HepG2 (cell line): ENCODE measurements around the gene CHDH. TPM values are rescaled to one million over a fixed set of nuclear protein-coding genes. Genes with fewer than 3 reads are reported as not detected.
A peak's percentile ranks its signal among the peaks of the same experiment; 100 is the strongest.

Experiments used
- FOSL2 ChIP-seq: sonication (generic); formaldehyde crosslinking; IDR thresholded peaks from 2 replicates; pipeline ENCODE4 v1.4.0; 2020; ENCODE audit warnings: missing genetic modification reagents
- FOXM1 ChIP-seq: sonication (generic); formaldehyde crosslinking; IDR thresholded peaks from 2 replicates; pipeline ENCODE4 v1.5.0; 2020; ENCODE audit warnings: missing genetic modification reagents
- GMEB2 ChIP-seq: IDR thresholded peaks from 2 replicates; pipeline ENCODE4 v1.6.1; 2016; ENCODE audit warnings: missing biosample characterization, missing genetic modification reagents, low read depth
- HNF4A ChIP-seq: sonication (generic); formaldehyde crosslinking; IDR thresholded peaks from 2 replicates; pipeline ENCODE4 v1.4.0; 2020; ENCODE audit warnings: missing genetic modification reagents
- HOXA5 ChIP-seq: sonication (generic); formaldehyde crosslinking; IDR thresholded peaks from 2 replicates; pipeline ENCODE4 v1.4.0; 2020; ENCODE audit warnings: missing genetic modification reagents
- TARDBP ChIP-seq: sonication (generic); formaldehyde crosslinking; IDR thresholded peaks from 2 replicates; pipeline ENCODE4 v1.8.0; 2022; ENCODE audit warnings: mild to moderate bottlenecking, missing genetic modification reagents
- TBL1XR1 ChIP-seq: fragments of 150-350 bp; IDR thresholded peaks from 2 replicates; pipeline ENCODE4 v1.6.1; 2014; ENCODE audit warnings: borderline replicate concordance, low read length; ENCODE audit not compliant: partially characterized antibody
- ZNF354B ChIP-seq: sonication (generic); formaldehyde crosslinking; IDR thresholded peaks from 2 replicates; pipeline ENCODE4 v1.8.0; 2022; ENCODE audit warnings: mild to moderate bottlenecking, missing genetic modification reagents
- ZNF407 ChIP-seq: sonication (generic); formaldehyde crosslinking; IDR thresholded peaks from one replicate; pipeline ENCODE4 v1.5.1; 2020; ENCODE audit warnings: mild to moderate bottlenecking, missing genetic modification reagents; ENCODE audit errors: not compliant biosample characterization
- ZNF550 ChIP-seq: sonication (generic); formaldehyde crosslinking; IDR thresholded peaks from 2 replicates; pipeline ENCODE4 v1.4.0; 2020; ENCODE audit warnings: mild to moderate bottlenecking, missing genetic modification reagents, borderline replicate concordance
- ZNF577 ChIP-seq: sonication (generic); formaldehyde crosslinking; IDR thresholded peaks from 2 replicates; pipeline ENCODE4 v1.4.0; 2020; ENCODE audit warnings: mild to moderate bottlenecking, low read depth, missing genetic modification reagents, borderline replicate concordance
- polyA plus RNA-seq, 8 experiments: library from polyadenylated mRNA; depleted of rRNA in 3 of 8; stranded (reverse) in 7 of 8; unstranded in 1 of 8; fragments of >200 nt; fragmentation: Illumina TruSeq in 4 of 8; extraction: Trizol in 4 of 8; gene quantifications; 2 replicates each; pipeline versions ENCODE4 v1.2.1 to v1.2.3, GENCODE V29; 2011 to 2016; ENCODE audit warnings: low read depth in 4 of 8, missing spikeins in 1 of 8, mixed read lengths in 1 of 8; ENCODE audit not compliant: insufficient read depth in 1 of 8
- total RNA-seq, 5 experiments: library from RNA; depleted of rRNA; stranded (reverse); fragments of >200 nt; fragmentation: Illumina TruSeq; extraction: Trizol; gene quantifications; 2 replicates each; pipeline ENCODE4 v1.2.3, GENCODE V29; 2016; ENCODE audit warnings: low read depth in 1 of 5
- TF ChIP-seq, protein P1 (sequence below): sonication (generic); formaldehyde crosslinking; IDR thresholded peaks from 2 replicates; pipeline ENCODE4 v1.4.0; 2020; ENCODE audit warnings: missing genetic modification reagents
- TF ChIP-seq, protein P2 (sequence below): sonication (generic); formaldehyde crosslinking; conservative IDR thresholded peaks from 2 replicates; pipeline ENCODE4 v1.4.0; 2020; ENCODE audit warnings: missing genetic modification reagents

CHDH gene
- total and polyA plus RNA-seq, 2 of the 13 experiments (the other 11 are each of a cell fraction or from before 2014, with no cell fraction given): 28.1 to 48.9 TPM

- TF ChIP-seq TBL1XR1: no peak
- TF ChIP-seq, protein P1, sequence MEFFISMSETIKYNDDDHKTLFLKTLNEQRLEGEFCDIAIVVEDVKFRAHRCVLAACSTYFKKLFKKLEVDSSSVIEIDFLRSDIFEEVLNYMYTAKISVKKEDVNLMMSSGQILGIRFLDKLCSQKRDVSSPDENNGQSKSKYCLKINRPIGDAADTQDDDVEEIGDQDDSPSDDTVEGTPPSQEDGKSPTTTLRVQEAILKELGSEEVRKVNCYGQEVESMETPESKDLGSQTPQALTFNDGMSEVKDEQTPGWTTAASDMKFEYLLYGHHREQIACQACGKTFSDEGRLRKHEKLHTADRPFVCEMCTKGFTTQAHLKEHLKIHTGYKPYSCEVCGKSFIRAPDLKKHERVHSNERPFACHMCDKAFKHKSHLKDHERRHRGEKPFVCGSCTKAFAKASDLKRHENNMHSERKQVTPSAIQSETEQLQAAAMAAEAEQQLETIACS: no peak
- TF ChIP-seq ZNF550 (CRISPR knock-in tag): no peak
- no peak for TF ChIP-seq FOXM1 (CRISPR knock-in tag)
- TF ChIP-seq ZNF407 (CRISPR knock-in tag): no peak
- TF ChIP-seq GMEB2: no peak
- TF ChIP-seq, protein P2, sequence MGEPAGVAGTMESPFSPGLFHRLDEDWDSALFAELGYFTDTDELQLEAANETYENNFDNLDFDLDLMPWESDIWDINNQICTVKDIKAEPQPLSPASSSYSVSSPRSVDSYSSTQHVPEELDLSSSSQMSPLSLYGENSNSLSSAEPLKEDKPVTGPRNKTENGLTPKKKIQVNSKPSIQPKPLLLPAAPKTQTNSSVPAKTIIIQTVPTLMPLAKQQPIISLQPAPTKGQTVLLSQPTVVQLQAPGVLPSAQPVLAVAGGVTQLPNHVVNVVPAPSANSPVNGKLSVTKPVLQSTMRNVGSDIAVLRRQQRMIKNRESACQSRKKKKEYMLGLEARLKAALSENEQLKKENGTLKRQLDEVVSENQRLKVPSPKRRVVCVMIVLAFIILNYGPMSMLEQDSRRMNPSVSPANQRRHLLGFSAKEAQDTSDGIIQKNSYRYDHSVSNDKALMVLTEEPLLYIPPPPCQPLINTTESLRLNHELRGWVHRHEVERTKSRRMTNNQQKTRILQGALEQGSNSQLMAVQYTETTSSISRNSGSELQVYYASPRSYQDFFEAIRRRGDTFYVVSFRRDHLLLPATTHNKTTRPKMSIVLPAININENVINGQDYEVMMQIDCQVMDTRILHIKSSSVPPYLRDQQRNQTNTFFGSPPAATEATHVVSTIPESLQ: no peak
- no peak for TF ChIP-seq ZNF354B (CRISPR knock-in tag)
- TF ChIP-seq HOXA5: no peak; the same call in 1 of the 2 replicates
- no peak for TF ChIP-seq TARDBP
- TF ChIP-seq HNF4A: peak; percentile 96
- TF ChIP-seq FOSL2 (CRISPR knock-in tag): peak; percentile 56
- TF ChIP-seq ZNF577 (CRISPR knock-in tag): no peak
Observed at GRCh38 chr3:53844262-53845102, 1.7 kb downstream of the CHDH start (continued).
